H54 (cell line): Measurements from ENCODE around the gene MACF1.

Experiments used
- DNase-seq: peaks from one replicate; pipeline ENCODE4 v3.0.0; 2011; ENCODE audit warnings: low spot score, mixed read lengths; ENCODE audit not compliant: insufficient read length
- FAIRE-seq: peaks from 3 replicates; lab custom pipeline; 2011; peaks lifted over from hg19 to GRCh38; lab: Jason Lieb, UNC
- POLR2A ChIP-seq: IDR thresholded peaks from 2 replicates; pipeline ENCODE4 v1.6.1; 2011; ENCODE audit warnings: low read depth, mild to moderate bottlenecking, low read length

Gene MACF1

GRCh38 chr1:39372105-39372504 lies 167.6 kb downstream of the MACF1 start:
- FAIRE-seq (no peak), DNase-seq (no peak)
- TF ChIP-seq POLR2A, result no peak

- FAIRE-seq (no peak), DNase-seq (no peak)
- no peak for TF ChIP-seq POLR2A
Observed at GRCh38 chr1:39376656-39377055, 172.2 kb downstream of the MACF1 start.

- TF ChIP-seq POLR2A, result no peak
- DNase-seq (no peak), FAIRE-seq (peak; percentile 86)
Observed at GRCh38 chr1:39378377-39378776, 173.9 kb downstream of the MACF1 start.

- FAIRE-seq (no peak), DNase-seq (no peak)
- no peak for TF ChIP-seq POLR2A
Observed at GRCh38 chr1:39379187-39379586, 174.7 kb downstream of the MACF1 start.

- DNase-seq, result no peak
- TF ChIP-seq POLR2A, result no peak
- no peak for FAIRE-seq
Observed at GRCh38 chr1:39380036-39380435, 175.5 kb downstream of the MACF1 start.

- no peak for DNase-seq
- no peak for FAIRE-seq
Observed at GRCh38 chr1:39381839-39382238, 177.3 kb downstream of the MACF1 start.

GRCh38 chr1:39384305-39384704 lies 179.8 kb downstream of the MACF1 start:
- no peak for FAIRE-seq
- DNase-seq, result no peak
- TF ChIP-seq POLR2A, result no peak

More at GRCh38 chr1:39381839-39382238, 177.3 kb downstream of the MACF1 start:
- TF ChIP-seq POLR2A, result no peak

GRCh38 chr1:39385067-39385988 lies 180.8 kb downstream of the MACF1 start:
- no peak for TF ChIP-seq POLR2A
- no peak for FAIRE-seq
- no peak for DNase-seq

- DNase-seq (no peak), FAIRE-seq (no peak)
- TF ChIP-seq POLR2A, result no peak
Observed at GRCh38 chr1:39386997-39387396, 182.5 kb downstream of the MACF1 start.

- FAIRE-seq (peak; percentile 95), DNase-seq (peak; percentile 80)
- no peak for TF ChIP-seq POLR2A
Observed at GRCh38 chr1:39387452-39387851, 183.0 kb downstream of the MACF1 start.

- DNase-seq (no peak), FAIRE-seq (peak; percentile 73)
Observed at GRCh38 chr1:39391691-39392679, 187.5 kb downstream of the MACF1 start.

GRCh38 chr1:39392851-39393573 lies 188.5 kb downstream of the MACF1 start:
- no peak for TF ChIP-seq POLR2A
- FAIRE-seq (no peak), DNase-seq (no peak)

More at GRCh38 chr1:39391691-39392679, 187.5 kb downstream of the MACF1 start:
- TF ChIP-seq POLR2A, result no peak

- TF ChIP-seq POLR2A, result no peak
- no peak for DNase-seq
Observed at GRCh38 chr1:39393645-39394044, 189.2 kb downstream of the MACF1 start.

More at GRCh38 chr1:39393645-39394044, 189.2 kb downstream of the MACF1 start:
- no peak for FAIRE-seq
